Measurements from ENCODE around the gene CELSR1.

DNA sequence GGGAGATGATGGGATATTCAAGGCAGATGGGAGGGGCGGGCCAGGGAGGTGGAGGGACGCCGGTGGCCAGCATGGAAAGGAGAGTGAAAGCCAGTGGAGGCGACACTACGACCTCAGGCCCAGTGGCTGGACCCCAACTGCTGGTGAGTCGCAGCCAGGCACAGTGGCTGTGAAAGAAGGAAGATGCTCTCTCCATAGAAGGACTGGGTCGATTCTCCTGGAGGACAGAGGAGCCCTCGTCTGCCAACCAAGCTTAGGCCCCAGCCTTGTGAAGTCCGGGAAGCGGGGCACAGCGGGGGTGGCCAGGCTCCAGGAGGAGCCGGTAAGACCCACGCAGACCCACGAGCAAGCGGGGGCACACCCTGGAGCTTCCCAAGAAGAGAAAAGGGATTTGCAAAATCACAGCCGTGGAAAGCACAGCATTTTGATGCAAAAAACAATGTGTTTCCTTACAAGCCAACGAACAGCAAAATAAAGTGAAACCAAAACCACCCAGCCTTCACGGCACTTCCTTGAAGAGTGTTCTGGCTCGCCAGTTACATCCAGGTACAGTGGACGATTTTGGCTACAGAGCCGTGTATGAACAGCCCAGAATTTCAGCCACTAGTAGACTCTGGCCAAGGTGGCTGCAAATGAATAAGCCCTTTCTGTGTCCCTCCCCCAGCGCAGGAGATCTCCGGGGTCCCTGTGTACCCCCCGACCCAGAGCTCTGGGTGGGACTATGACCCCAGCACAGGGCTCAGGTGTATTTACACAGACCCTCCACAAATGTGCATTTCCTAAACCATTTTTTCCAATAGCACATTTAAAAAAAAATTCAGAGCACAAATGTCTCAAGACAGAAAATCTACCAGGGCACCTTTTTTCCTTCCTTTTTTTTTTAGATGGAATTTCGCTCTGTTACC is 105.0 kb downstream of the CELSR1 start:
- TF ChIP-seq HNRNPH1 (optimal IDR thresholded peaks at IDR 0.05; ENCODE audit: low read depth, low read length) (no peak), GABPB1 (CRISPR knock-in tag; IDR thresholded peaks at IDR 0.05) (no peak), NR1H2 (CRISPR knock-in tag; IDR thresholded peaks at IDR 0.05; ENCODE audit: borderline replicate concordance, low read depth) (no peak), POLR2A (IDR thresholded peaks at IDR 0.05; ENCODE audit: insufficient read depth in 1 of 2, low read depth in 2 of 2, low read length in 2 of 2) (no peak), TBP (CRISPR knock-in tag; IDR thresholded peaks at IDR 0.05) (no peak), ZSCAN9 (CRISPR knock-in tag; IDR thresholded peaks at IDR 0.05; ENCODE audit: borderline replicate concordance) (no peak), ZBTB20 (CRISPR knock-in tag; IDR thresholded peaks at IDR 0.05; ENCODE audit: borderline replicate concordance, low read depth) (no peak), RAD51 (IDR thresholded peaks at IDR 0.05; ENCODE audit: borderline replicate concordance) (no peak), ELF1 (CRISPR knock-in tag; IDR thresholded peaks at IDR 0.05) (no peak)
- TF ChIP-seq, protein P1, sequence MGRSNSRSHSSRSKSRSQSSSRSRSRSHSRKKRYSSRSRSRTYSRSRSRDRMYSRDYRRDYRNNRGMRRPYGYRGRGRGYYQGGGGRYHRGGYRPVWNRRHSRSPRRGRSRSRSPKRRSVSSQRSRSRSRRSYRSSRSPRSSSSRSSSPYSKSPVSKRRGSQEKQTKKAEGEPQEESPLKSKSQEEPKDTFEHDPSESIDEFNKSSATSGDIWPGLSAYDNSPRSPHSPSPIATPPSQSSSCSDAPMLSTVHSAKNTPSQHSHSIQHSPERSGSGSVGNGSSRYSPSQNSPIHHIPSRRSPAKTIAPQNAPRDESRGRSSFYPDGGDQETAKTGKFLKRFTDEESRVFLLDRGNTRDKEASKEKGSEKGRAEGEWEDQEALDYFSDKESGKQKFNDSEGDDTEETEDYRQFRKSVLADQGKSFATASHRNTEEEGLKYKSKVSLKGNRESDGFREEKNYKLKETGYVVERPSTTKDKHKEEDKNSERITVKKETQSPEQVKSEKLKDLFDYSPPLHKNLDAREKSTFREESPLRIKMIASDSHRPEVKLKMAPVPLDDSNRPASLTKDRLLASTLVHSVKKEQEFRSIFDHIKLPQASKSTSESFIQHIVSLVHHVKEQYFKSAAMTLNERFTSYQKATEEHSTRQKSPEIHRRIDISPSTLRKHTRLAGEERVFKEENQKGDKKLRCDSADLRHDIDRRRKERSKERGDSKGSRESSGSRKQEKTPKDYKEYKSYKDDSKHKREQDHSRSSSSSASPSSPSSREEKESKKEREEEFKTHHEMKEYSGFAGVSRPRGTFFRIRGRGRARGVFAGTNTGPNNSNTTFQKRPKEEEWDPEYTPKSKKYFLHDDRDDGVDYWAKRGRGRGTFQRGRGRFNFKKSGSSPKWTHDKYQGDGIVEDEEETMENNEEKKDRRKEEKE (IDR thresholded peaks at IDR 0.05) = no peak
- TF ChIP-seq, protein P2, sequence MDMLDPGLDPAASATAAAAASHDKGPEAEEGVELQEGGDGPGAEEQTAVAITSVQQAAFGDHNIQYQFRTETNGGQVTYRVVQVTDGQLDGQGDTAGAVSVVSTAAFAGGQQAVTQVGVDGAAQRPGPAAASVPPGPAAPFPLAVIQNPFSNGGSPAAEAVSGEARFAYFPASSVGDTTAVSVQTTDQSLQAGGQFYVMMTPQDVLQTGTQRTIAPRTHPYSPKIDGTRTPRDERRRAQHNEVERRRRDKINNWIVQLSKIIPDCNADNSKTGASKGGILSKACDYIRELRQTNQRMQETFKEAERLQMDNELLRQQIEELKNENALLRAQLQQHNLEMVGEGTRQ (IDR thresholded peaks at IDR 0.05; ENCODE audit: low read depth, low read length) = no peak
- TF ChIP-seq, protein P2 (CRISPR knock-in tag; IDR thresholded peaks at IDR 0.05; ENCODE audit: borderline replicate concordance) = no peak
